Smooth muscle cell of the coronary artery (primary cell): ENCODE results near the gene NRARP. TPM values are rescaled to one million over a fixed set of nuclear protein-coding genes. Genes with fewer than 3 reads are reported as not detected.

Experiments used
- total RNA-seq: library from RNA; depleted of rRNA; stranded (reverse); fragments of >200 nt; gene quantifications from 2 replicates; pipeline ENCODE4 v1.2.3, GENCODE V29; 2014; ENCODE audit warnings: low replicate concordance

The NRARP gene
- total RNA-seq = 0.30 and 0.47 TPM in 2 replicates

GRCh38 chr9:137302118-137302448 is at the start of gene NRARP:
Gene NRARP, minus strand, starts transcription at chr9:137302271. Its CDS starts 343 bp downstream, at chr9:137301928.

GRCh38 chr9:137277329-137278041 is 24.6 kb downstream of the NRARP start, which contains the start of gene TOR4A:
Gene TOR4A, plus strand, starts transcription at chr9:137277726. Its CDS starts 964 bp downstream, at chr9:137278690.

GRCh38 chr9:137254624-137255447 is 47.2 kb downstream of the NRARP start, which contains the start of gene NELFB:
Gene NELFB, plus strand, starts transcription at chr9:137255327.

GRCh38 chr9:137251194-137251461 is 50.9 kb downstream of the NRARP start, which contains the start of gene STPG3:
Gene STPG3, plus strand, starts transcription at chr9:137251286. Its CDS starts 1 bp downstream, at chr9:137251287.

Other genes starting within 250 kb of the NRARP start
- gene ENTPD2, start 248.2 kb downstream of the NRARP start, total RNA-seq = not detected in 2 replicates
- gene SAPCD2, start 231.7 kb downstream of the NRARP start, total RNA-seq = under 0.01 and 2.2 TPM in 2 replicates
- gene UAP1L1, start 224.8 kb downstream of the NRARP start, total RNA-seq = 12.3 and 12.9 TPM in 2 replicates
- gene MAN1B1, start 215.3 kb downstream of the NRARP start, total RNA-seq = 69.0 and 76.6 TPM in 2 replicates
- gene DPP7, start 187.5 kb downstream of the NRARP start, total RNA-seq = 93.0 and 99.2 TPM in 2 replicates
- gene GRIN1, start 163.1 kb downstream of the NRARP start, total RNA-seq = under 0.01 TPM in 1 of 2 replicates, not detected in the other
- gene LRRC26, start 132.2 kb downstream of the NRARP start, total RNA-seq = not detected in 2 replicates
- not detected in 2 replicates for gene TMEM210, start 130.2 kb downstream of the NRARP start, total RNA-seq
- 20.3 and 24.0 TPM in 2 replicates for gene ANAPC2, start 113.7 kb downstream of the NRARP start, total RNA-seq
- 52.3 and 82.1 TPM in 2 replicates for gene SSNA1, start 113.6 kb downstream of the NRARP start, total RNA-seq
- gene TPRN, start 101.5 kb downstream of the NRARP start, total RNA-seq = 1.5 and 4.6 TPM in 2 replicates
- gene TMEM203, start 96.6 kb downstream of the NRARP start, total RNA-seq = 23.2 and 25.3 TPM in 2 replicates
- 1.6 and 3.2 TPM in 2 replicates for gene NDOR1, start 96.6 kb downstream of the NRARP start, total RNA-seq
- not detected in 2 replicates for gene RNF208, start 80.0 kb downstream of the NRARP start, total RNA-seq
- gene CYSRT1, start 77.1 kb downstream of the NRARP start, total RNA-seq = 0.12 and 0.30 TPM in 2 replicates
- under 0.01 TPM in 1 of 2 replicates, not detected in the other for gene RNF224, start 74.8 kb downstream of the NRARP start, total RNA-seq
- gene SLC34A3, start 71.4 kb downstream of the NRARP start, total RNA-seq = not detected in 2 replicates
- gene TUBB4B, start 61.0 kb downstream of the NRARP start, total RNA-seq = 117 and 143 TPM in 2 replicates
- not detected in 2 replicates for gene STPG3, start 51.0 kb downstream of the NRARP start, total RNA-seq
- 51.3 and 54.2 TPM in 2 replicates for gene NELFB, start 46.9 kb downstream of the NRARP start, total RNA-seq
- gene TOR4A, start 24.5 kb downstream of the NRARP start, total RNA-seq = 1.9 and 16.6 TPM in 2 replicates
- 8.3 and 13.5 TPM in 2 replicates for gene EXD3, start 120.9 kb upstream of the NRARP start, total RNA-seq
- gene NOXA1, start 121.1 kb upstream of the NRARP start, total RNA-seq = 0.38 and 0.47 TPM in 2 replicates
- gene ENTPD8, start 139.1 kb upstream of the NRARP start, total RNA-seq = 0.15 TPM in 1 of 2 replicates, not detected in the other
- gene NSMF, start 157.1 kb upstream of the NRARP start, total RNA-seq = 9.6 and 18.9 TPM in 2 replicates
- 0.60 and 4.1 TPM in 2 replicates for gene PNPLA7, start 248.1 kb upstream of the NRARP start, total RNA-seq
- gene MRPL41, start 249.6 kb upstream of the NRARP start, total RNA-seq = 19.1 and 73.5 TPM in 2 replicates